Testis (tissue), 2 donors: ENCODE measurements around the gene PLAGL1.

ENCODE experiments used
- POLR2A ChIP-seq: fragments of 450-650 bp; IDR thresholded peaks from one replicate; pipeline ENCODE4 v1.6.1; 2017; ENCODE audit warnings: antibody characterized with exemption, mild to moderate bottlenecking, moderate library complexity
- TF ChIP-seq, protein P1 (sequence below), 3 experiments: fragments of 450-650 bp in 2 of 3; fragments of 200-600 bp in 1 of 3; sonication (generic) in 1 of 3; IDR thresholded peaks; one replicate each; pipeline ENCODE4 v1.5.1; 2016 to 2019; ENCODE audit warnings: antibody characterized with exemption in 3 of 3, mild to moderate bottlenecking in 2 of 3, moderate library complexity in 1 of 3

DNA sequence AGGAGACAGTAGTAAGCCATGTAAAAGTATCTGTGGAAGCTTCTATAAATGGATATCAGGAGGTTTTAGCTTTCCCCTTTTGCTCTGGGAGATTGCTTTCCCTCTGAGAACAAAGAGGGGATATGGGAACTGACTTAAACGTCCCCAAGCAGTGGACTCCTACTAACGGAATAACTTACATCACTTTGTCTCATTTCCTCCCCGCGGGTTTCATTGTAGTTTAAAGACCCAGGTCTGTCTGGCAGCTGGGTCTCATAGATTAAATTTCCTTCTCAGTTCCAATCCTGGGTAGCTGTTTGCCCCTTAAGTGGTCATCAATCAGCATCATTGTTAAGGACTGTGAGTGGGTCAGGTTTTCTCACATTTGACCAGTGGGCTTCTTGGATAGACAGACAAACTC lies 68.7 kb downstream of the PLAGL1 start:
- TF ChIP-seq, protein P1, sequence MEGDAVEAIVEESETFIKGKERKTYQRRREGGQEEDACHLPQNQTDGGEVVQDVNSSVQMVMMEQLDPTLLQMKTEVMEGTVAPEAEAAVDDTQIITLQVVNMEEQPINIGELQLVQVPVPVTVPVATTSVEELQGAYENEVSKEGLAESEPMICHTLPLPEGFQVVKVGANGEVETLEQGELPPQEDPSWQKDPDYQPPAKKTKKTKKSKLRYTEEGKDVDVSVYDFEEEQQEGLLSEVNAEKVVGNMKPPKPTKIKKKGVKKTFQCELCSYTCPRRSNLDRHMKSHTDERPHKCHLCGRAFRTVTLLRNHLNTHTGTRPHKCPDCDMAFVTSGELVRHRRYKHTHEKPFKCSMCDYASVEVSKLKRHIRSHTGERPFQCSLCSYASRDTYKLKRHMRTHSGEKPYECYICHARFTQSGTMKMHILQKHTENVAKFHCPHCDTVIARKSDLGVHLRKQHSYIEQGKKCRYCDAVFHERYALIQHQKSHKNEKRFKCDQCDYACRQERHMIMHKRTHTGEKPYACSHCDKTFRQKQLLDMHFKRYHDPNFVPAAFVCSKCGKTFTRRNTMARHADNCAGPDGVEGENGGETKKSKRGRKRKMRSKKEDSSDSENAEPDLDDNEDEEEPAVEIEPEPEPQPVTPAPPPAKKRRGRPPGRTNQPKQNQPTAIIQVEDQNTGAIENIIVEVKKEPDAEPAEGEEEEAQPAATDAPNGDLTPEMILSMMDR (IDR thresholded peaks at IDR 0.05) = no peak
- no peak for TF ChIP-seq POLR2A
